Loucy (cell line): ENCODE results near the gene ECT2L.

ENCODE experiments used
- H2AFZ ChIP-seq: fragments of 200-600 bp; sonication (generic); 2 replicates; pipeline ENCODE4 v1.6.0; 2016; ENCODE audit warnings: antibody characterized with exemption, mild to moderate bottlenecking, low read length, moderate library complexity
- H3F3A ChIP-seq: fragments of 200-600 bp; 2 replicates; pipeline ENCODE4 v1.6.0; 2016; ENCODE audit warnings: antibody characterized with exemption, low read depth, mild to moderate bottlenecking
- H3K27me3 ChIP-seq: fragments of 200-600 bp; sonication (generic); 2 replicates; pipeline ENCODE4 v1.6.1; 2014; ENCODE audit warnings: low read length, mild to moderate bottlenecking; ENCODE audit not compliant: insufficient read depth, poor library complexity, severe bottlenecking
- H3K36me3 ChIP-seq: fragments of 200-600 bp; sonication (generic); 2 replicates; pipeline ENCODE4 v1.6.1; 2016; ENCODE audit warnings: low read length; ENCODE audit not compliant: insufficient read depth
- H3K4me1 ChIP-seq: fragments of 200-600 bp; sonication (generic); 2 replicates; pipeline ENCODE4 v1.5.1; 2014; ENCODE audit warnings: low read length, mild to moderate bottlenecking; ENCODE audit not compliant: insufficient read depth, poor library complexity, severe bottlenecking
- H3K4me2 ChIP-seq: fragments of 200-600 bp; sonication (generic); 2 replicates; pipeline ENCODE4 v1.6.0; 2014; ENCODE audit warnings: antibody characterized with exemption, low read length, low read depth, mild to moderate bottlenecking; ENCODE audit not compliant: poor library complexity, severe bottlenecking
- H3K4me3 ChIP-seq: fragments of 200-600 bp; sonication (generic); 2 replicates; pipeline ENCODE4 v1.5.1; 2014; ENCODE audit warnings: low read length, mild to moderate bottlenecking, mixed read lengths; ENCODE audit not compliant: poor library complexity, severe bottlenecking
- H3K79me2 ChIP-seq: fragments of 200-600 bp; sonication (generic); 2 replicates; pipeline ENCODE4 v1.6.1; 2014; ENCODE audit warnings: low read length; ENCODE audit not compliant: insufficient read depth
- H3K9ac ChIP-seq: fragments of 200-600 bp; sonication (generic); 2 replicates; pipeline ENCODE4 v1.6.0; 2014; ENCODE audit warnings: mild to moderate bottlenecking, low read depth, low read length, moderate library complexity; ENCODE audit not compliant: poor library complexity, severe bottlenecking
- H3K9me2 ChIP-seq: fragments of 200-600 bp; sonication (generic); replicated peaks from 2 replicates; pipeline ENCODE4 v1.6.1; 2016; ENCODE audit warnings: low read depth, low read length, mixed read lengths
- H3K9me3 ChIP-seq: fragments of 200-600 bp; sonication (generic); 2 replicates; pipeline ENCODE4 v1.6.1; 2014; ENCODE audit warnings: mild to moderate bottlenecking, antibody characterized with exemption, low read length, low read depth; ENCODE audit not compliant: insufficient read depth
- H4K20me1 ChIP-seq: fragments of 200-600 bp; sonication (generic); 2 replicates; pipeline ENCODE4 v1.6.0; 2014; ENCODE audit warnings: antibody characterized with exemption, low read length, mild to moderate bottlenecking; ENCODE audit not compliant: insufficient read depth, poor library complexity, severe bottlenecking
- CTCF ChIP-seq: fragments of 200-600 bp; sonication (generic); conservative IDR thresholded peaks from 2 replicates; pipeline ENCODE4 v1.5.1; 2014; ENCODE audit warnings: mild to moderate bottlenecking, antibody characterized with exemption, low read length
- EZH2phosphoT487 ChIP-seq: fragments of 200-600 bp; IDR thresholded peaks from 2 replicates; pipeline ENCODE4 v1.6.1; 2018; ENCODE audit warnings: antibody characterized with exemption, mild to moderate bottlenecking, moderate library complexity, borderline replicate concordance

The ECT2L gene

GRCh38 chr6:138948546-138949179, 152.8 kb downstream of the ECT2L start:
- Histone ChIP-seq H3K4me2 (no peak overlapping the region), H3K9me3 (no peaks in the 10 kb centered on the region), H4K20me1 (peaks cover 31% of the 10 kb centered on the region), H2AFZ (no peak overlapping the region), H3K36me3 (peaks cover 24% of the 10 kb centered on the region), H3K4me1 (peaks cover 12% of the 10 kb centered on the region), H3K9me2 (no peaks in the 10 kb centered on the region), H3F3A (no peaks in the 10 kb centered on the region), H3K9ac (no peak overlapping the region), H3K79me2 (peaks cover 76% of the 10 kb centered on the region), H3K27me3 (no peaks in the 10 kb centered on the region), H3K4me3 (no peak overlapping the region)
- TF ChIP-seq EZH2phosphoT487 (no peak), CTCF (no peak)

GRCh38 chr6:138953451-138953850, 157.6 kb downstream of the ECT2L start:
- H3K36me3 ChIP-seq: no peaks in the 10 kb centered on the region
- no peak for TF ChIP-seq CTCF
- TF ChIP-seq EZH2phosphoT487: no peak
- H4K20me1 ChIP-seq: peaks cover 62% of the 10 kb centered on the region
- H3K79me2 ChIP-seq: peaks cover 89% of the 10 kb centered on the region
- H3K4me1 ChIP-seq: peaks cover 12% of the 10 kb centered on the region
- no peak overlapping the region for H2AFZ ChIP-seq
- no peak overlapping the region for H3K4me2 ChIP-seq
- no peak overlapping the region for H3K9ac ChIP-seq
- no peaks in the 10 kb centered on the region for H3K27me3 ChIP-seq
- no peak overlapping the region for H3K4me3 ChIP-seq
- no peaks in the 10 kb centered on the region for H3K9me3 ChIP-seq
- no peaks in the 10 kb centered on the region for H3K9me2 ChIP-seq
- H3F3A ChIP-seq: no peaks in the 10 kb centered on the region
